Fibroblast of skin of back (primary cell): ENCODE measurements around the gene TRIM33. TPM values are rescaled to one million over a fixed set of nuclear protein-coding genes. Genes with fewer than 3 reads are reported as not detected.

ENCODE experiments used
- DNase-seq: peaks from one replicate; pipeline ENCODE4 v3.0.0-alpha.2; 2013
- polyA plus RNA-seq, 2 experiments: library from polyadenylated mRNA; unstranded; fragments of 120-200 nt; gene quantifications; one replicate each; pipeline ENCODE4 v1.2.1, GENCODE V29; 2013; ENCODE audit not compliant: insufficient read length in 2 of 2

The TRIM33 gene
- 13.5 TPM for polyA plus RNA-seq (2013, experiment 1 of 2; ENCODE audit: insufficient read length)
- 15.9 TPM for polyA plus RNA-seq (2013, experiment 2 of 2; ENCODE audit: insufficient read length)

- peak; percentile 93 for DNase-seq
These were observed at the start of gene TRIM33 for GRCh38 chr1:114511032-114511785. TRIM33 (minus strand) TSS chr1:114511203; CDS start chr1:114511076, 127 bp downstream.

GRCh38 chr1:114559356-114559755 lies 48.4 kb upstream of the TRIM33 start:
- no peak for DNase-seq

- peak; percentile 10 for DNase-seq
These were observed 47.5 kb upstream of the TRIM33 start for GRCh38 chr1:114558544-114558943.

GRCh38 chr1:114554577-114554976 lies 43.6 kb upstream of the TRIM33 start:
- no peak for DNase-seq

DNA sequence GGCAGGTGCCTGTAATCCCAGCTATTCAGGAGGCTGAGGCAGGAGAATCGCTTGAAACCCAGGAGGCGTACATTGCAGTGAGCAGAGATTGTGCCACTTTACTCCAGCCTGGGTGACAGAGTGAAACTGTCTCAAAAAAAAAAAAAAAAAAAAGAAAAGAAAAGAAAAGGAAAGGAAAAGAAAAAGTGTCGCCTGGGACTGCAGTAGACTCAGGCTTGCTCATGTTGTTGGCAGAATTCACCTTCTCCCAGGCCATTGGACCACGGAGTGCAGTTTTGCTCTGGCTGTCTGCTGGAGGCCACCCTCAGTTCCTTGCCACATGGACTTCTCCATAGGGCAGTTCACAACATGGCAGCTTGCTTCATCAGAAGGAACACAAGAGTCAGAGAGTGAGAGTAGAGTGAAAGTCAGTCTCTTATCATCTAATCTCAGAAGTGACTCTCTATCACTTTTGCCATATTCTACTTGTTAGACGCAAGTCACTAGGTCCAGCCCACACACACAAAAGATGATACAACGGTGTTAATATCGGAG lies 41.2 kb upstream of the TRIM33 start:
- DNase-seq: no peak

GRCh38 chr1:114551400-114551799 lies 40.4 kb upstream of the TRIM33 start:
- DNase-seq: no peak

GRCh38 chr1:114550336-114550735 lies 39.3 kb upstream of the TRIM33 start:
- DNase-seq: no peak

- no peak for DNase-seq
These were observed 38.1 kb upstream of the TRIM33 start for GRCh38 chr1:114549137-114549536.

- DNase-seq: no peak
These were observed 36.1 kb upstream of the TRIM33 start for GRCh38 chr1:114547076-114547475.

- DNase-seq: no peak
These were observed 34.8 kb upstream of the TRIM33 start for GRCh38 chr1:114545796-114546195.

GRCh38 chr1:114545315-114545714 lies 34.3 kb upstream of the TRIM33 start:
- no peak for DNase-seq

DNA sequence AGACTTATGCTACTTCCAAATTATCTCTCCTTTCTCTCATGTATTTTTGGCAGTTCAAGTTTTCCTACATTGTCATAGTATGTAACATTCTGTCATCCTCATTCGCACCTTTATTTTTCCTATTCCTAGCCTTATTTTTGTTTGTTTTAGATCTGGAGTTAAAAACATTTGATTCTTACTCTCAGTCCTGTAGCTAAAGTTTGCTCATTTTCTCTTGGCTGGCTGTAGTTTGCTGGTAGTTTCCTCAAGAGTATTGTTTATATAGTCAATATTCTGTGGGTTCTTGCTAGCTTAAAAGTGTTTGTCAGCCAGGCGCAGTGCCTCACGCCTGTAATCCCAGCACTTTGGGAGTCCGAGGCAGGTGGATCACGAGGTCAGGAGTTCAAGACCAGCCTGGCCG lies 29.8 kb upstream of the TRIM33 start:
- no peak for DNase-seq

GRCh38 chr1:114540272-114540671 lies 29.3 kb upstream of the TRIM33 start:
- DNase-seq: no peak

DNA sequence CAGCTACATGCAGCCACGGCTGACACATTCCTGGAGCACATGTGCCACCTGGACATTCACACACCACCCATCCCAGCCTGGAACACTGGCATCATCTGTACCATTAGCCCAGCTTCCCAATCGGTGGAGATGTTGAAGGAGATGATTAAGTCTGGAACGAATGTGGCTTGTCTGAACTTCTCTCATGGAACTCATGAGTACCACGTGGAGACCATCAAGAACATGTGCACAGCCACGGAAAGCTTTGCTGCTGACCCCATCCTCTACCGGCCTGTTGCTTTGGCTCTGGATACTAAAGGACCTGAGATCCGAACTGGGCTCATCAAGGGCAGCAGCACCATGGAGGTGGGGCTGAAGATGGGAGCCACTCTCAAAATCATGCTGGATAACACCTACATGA lies 25.0 kb upstream of the TRIM33 start:
- DNase-seq: no peak

DNA sequence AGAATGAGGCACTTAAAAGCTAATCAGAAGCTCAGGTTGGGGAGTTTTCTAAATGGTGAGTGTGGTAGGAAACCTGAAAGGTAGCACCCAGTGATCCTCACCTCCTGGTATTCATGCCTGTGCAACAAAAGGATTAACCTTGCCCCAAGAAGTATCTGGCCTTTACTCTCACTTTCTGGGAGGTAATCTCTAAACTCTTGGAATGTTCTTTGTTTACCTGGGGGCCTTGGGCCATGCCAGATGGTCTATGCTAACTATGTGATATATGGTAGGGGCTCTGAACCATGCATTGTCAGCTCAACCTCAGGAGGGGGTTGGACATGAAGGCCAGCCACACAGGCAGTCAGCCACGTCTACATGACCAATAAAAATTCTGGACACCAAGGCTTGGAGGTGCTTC lies 24.4 kb upstream of the TRIM33 start:
- no peak for DNase-seq

DNA sequence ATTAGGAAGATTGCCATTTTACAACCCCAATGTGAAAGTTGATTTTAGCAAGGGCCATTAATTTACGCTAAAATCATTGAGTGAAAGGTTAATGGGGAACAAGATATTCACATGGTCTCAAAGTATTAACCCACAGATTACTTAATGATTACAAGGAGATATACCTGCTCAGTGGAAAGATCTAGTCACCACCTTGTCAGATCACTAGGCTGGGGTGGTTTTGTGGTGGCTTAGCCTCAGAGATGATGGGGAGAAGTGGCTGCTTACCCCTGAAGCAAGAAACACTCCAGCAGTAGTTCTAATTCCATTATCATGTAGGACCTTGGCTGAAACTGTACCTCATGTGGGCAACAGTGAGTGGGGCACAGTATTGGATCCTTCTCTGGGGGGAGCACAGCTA lies 20.1 kb upstream of the TRIM33 start:
- DNase-seq: no peak

GRCh38 chr1:114530224-114530623 lies 19.2 kb upstream of the TRIM33 start:
- no peak for DNase-seq

DNA sequence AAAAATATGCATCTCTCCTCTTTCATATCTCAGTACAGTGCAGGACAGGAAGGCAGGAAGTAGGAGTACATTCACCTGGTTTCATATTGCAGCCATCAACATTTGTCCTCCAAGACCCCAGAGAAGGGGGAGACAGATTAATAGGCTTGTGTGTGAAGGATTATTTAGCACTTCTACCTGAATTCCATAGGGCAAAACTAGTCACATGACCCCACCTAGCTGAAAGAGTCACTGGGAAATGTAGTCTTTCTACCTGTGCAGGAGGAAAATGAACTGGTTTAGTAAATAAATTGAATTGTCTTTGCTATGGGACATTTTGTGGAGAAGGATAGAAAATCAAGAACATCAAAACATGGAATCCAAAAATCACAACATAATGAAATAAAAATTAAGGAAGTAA lies 13.9 kb upstream of the TRIM33 start:
- no peak for DNase-seq

GRCh38 chr1:114522264-114522575 lies 11.2 kb upstream of the TRIM33 start:
- no peak for DNase-seq

- no peak for DNase-seq
These were observed 10.6 kb upstream of the TRIM33 start for GRCh38 chr1:114521396-114522263.

DNA sequence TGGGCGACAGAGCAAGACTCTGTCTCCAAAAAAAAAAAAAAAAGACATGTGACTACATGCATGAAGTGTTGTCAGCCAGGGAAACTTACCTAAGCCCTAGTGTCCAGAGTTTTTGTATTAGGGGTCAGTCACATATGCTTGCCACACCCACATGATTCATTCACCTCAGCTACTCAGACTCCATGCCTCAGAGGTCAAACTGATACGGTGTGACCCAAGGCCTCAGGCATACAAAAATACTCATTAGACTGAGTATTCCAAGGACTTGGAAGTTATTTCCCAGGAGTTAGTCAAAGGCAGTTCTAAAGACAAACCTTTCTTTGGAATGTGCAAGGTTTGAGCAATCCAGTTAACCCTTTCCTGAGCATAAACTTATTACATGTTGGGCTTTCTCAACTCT lies 6.3 kb upstream of the TRIM33 start:
- peak; percentile 3 for DNase-seq

DNA sequence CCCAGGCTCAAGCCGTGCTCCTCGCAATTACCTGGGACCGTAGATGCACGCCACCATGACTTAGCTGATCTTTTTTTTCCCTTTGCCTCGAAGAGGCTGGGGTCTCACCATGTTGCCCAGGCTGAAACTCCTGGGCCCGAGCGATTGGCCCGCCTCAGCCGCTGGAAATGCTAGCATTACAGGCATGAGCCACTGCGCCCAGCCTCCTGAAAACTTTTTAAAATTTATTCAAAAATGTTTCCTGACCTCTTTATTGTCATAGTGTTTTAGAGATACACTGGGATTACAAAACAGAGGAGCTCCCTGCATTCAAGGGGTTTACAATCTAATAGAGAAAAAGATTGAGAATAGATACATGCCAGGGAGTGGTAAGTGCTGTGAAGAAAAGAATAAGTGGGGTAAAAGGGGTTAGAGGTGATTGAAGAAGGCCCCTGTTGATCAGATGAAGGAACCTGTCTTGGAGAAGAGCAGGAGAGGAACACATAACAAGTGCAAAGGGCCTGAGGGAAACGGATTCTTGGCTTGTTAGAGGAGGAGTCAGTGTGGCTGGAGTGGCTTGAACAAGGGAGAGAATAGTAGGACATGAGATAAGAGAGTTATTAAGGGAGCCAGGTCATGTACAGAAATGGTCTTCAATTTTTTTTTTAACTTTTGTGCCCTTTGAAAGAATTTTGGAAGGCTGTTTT lies 1.7 kb upstream of the TRIM33 start:
- DNase-seq: no peak
